Right cardiac atrium (tissue), 5 donors: ENCODE measurements around the gene ZNF792. TPM values are rescaled to one million over a fixed set of nuclear protein-coding genes. Genes with fewer than 3 reads are reported as not detected.
"Not testable (repeated sequence)": the region's sequence is repeated elsewhere in the genome, so short reads cannot be mapped to it uniquely, and the experiment has no call there.

Experiments used
- ATAC-seq, 2 donors: fragments of 200-7000 bp; cut with Tn5 transposase; one replicate each; pipeline versions ENCODE4 v1.8.0 to v1.9.1; 2020; ENCODE audit warnings: moderate library complexity in 2 of 2, mild to moderate bottlenecking in 1 of 2
- DNase-seq, 3 donors: peaks; one replicate each; pipeline ENCODE4 v3.0.0-alpha.2; 2020
- H3K27ac ChIP-seq: one replicate; pipeline ENCODE4 v1.5.1; 2013; ENCODE audit warnings: mild to moderate bottlenecking, low read length, control low read depth, moderate library complexity
- H3K27me3 ChIP-seq: one replicate; pipeline ENCODE4 v1.6.1; 2013; ENCODE audit not compliant: control insufficient read depth, insufficient read depth
- H3K4me1 ChIP-seq: one replicate; pipeline ENCODE4 v1.6.1; 2013; ENCODE audit warnings: low read length; ENCODE audit not compliant: control insufficient read depth, insufficient read depth
- H3K4me3 ChIP-seq: one replicate; pipeline ENCODE4 v1.5.1; 2013; ENCODE audit warnings: low read length, control low read depth
- H3K9me3 ChIP-seq: one replicate; pipeline ENCODE4 v1.6.1; 2013; ENCODE audit warnings: low read length; ENCODE audit not compliant: control insufficient read depth
- WGBS: extraction: QIAGEN DNeasy Blood & Tissue Kit; methylation state at CpG from one replicate; pipeline ENCODE4 v1.1.7; 2013; 5-methylcytosine and 5-hydroxymethylcytosine counted together
- intact Hi-C, 4 donors: fragments of 100-400 bp; cut with DNase I; formaldehyde crosslinking; loops; one replicate each; pipeline versions ENCODE4 v1.11.0 to v1.14.0; 2022 to 2023
- polyA plus RNA-seq: library from polyadenylated mRNA; stranded (reverse); fragments of 200-250 nt; gene quantifications from one replicate; pipeline ENCODE4 v1.2.3, GENCODE V29; 2013
- total RNA-seq, 4 donors: library from RNA; stranded (reverse); fragmentation: NEBNext Ultra II Directional; extraction: Animal tissue kit (Norgen Biotek cat#: 25700); gene quantifications; one replicate each; pipeline ENCODE4 v1.2.1, GENCODE V29; 2021
- donor health status: healthy with polysubstance abuse.
- donor health status: DM: no; HTN: yes; CAD: no.
- donor health status: DM: no; HTN: no; CAD: no.
- donor health status: DM: no; HTN: yes; CAD: no; lungs with severe emphysema.
- donor health status: DM: yes; HTN: yes; CAD: no.

ZNF792 gene
- total and polyA plus RNA-seq, 5 donors = 1.1 to 5.1 (median 3.8) TPM

DNA sequence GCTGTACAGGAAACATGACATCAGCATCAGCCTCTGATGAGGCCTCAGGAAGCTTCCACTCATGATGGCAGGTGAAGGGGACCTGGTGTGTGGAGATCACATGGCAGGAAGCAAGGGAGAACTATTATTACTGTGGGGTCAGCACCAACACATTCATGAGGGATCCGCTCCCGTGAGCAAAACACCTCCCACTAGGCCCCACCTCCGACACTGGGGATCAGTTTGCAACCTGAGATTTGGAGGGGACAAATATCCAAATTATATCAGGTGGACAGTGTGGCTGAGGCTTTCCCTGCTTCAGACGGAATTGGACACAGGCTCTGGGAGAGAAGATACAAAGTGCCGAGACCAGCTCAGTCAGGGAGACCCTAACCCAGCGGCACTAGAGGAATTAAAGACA is 5.7 kb upstream of the ZNF792 start:
- H3K9me3 ChIP-seq = no peaks in the 10 kb centered on the region
- H3K27me3 ChIP-seq = no peaks in the 10 kb centered on the region
- H3K27ac ChIP-seq = no peak overlapping the region
- no peak overlapping the region for H3K4me3 ChIP-seq
- ATAC-seq = no peak
- no peaks in the 10 kb centered on the region for H3K4me1 ChIP-seq
- DNase-seq = no peak
- 92% methylated on average over 6 of the region's 6 CpGs for WGBS
- intact Hi-C loops = loop anchor here in 3 of 4 donors (5.0 kb wide), 2 partner anchors 43 to 123 kb away; no protein-coding TSS in a partner anchor

DNA sequence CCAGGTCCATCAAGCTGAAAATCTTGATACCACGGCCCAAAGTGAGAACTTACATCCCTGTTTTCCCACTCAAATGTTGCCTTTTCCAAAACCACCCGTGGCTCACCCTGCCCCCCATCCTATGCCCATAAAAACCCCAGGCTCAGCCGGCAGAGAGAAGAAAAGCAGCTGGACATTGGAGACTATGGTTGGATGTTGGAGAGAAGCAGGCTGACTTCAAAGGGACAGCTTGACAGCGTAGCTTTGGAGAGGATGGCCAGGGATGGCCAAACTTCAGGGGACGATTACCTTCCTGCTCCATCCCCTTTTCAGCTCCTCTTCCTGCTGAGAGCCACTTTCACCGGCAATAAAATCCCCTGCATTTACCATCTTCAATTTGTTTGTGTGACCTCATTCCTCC is 3.5 kb upstream of the ZNF792 start:
- ATAC-seq = no peak
- H3K27me3 ChIP-seq = no peaks in the 10 kb centered on the region
- H3K4me1 ChIP-seq = peaks cover 3% of the 10 kb centered on the region
- WGBS = 80% methylated on average over 6 of the region's 6 CpGs
- H3K9me3 ChIP-seq = no peaks in the 10 kb centered on the region
- DNase-seq = no peak
- intact Hi-C loops = loop anchor here in 1 of 4 donors (5.0 kb wide), 1 partner anchor 125 kb away; no protein-coding TSS in a partner anchor
- H3K27ac ChIP-seq = no peak overlapping the region
- no peak overlapping the region for H3K4me3 ChIP-seq

DNA sequence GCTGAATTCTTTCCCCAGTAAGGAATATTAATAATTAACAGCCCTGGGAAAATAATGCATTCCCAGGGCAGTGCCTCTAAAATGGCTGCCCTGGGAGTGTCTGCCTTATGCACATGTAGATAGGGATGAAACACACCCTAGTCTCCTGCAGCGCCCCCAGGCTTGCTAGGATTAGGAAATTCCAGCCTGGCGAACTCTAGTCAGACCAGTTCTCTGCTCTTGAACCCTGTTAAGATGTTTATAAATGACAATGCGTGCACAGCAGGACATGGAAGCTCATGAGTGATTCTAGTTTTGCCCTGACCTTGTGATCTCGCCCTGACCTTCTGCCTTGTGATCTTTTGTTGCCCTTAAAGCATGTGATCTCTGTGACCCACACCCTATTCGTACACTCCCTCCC is 1.5 kb upstream of the ZNF792 start:
- DNase-seq, ATAC-seq, H3K9me3 ChIP-seq, H3K27me3 ChIP-seq, H3K4me1 ChIP-seq, H3K4me3 ChIP-seq, H3K27ac ChIP-seq: not testable (repeated sequence)
- 79% methylated on average over 5 of the region's 5 CpGs for WGBS
- intact Hi-C loops = loop anchor here in 1 of 4 donors (5.0 kb wide), 1 partner anchor 127 kb away; no protein-coding TSS in a partner anchor

DNA sequence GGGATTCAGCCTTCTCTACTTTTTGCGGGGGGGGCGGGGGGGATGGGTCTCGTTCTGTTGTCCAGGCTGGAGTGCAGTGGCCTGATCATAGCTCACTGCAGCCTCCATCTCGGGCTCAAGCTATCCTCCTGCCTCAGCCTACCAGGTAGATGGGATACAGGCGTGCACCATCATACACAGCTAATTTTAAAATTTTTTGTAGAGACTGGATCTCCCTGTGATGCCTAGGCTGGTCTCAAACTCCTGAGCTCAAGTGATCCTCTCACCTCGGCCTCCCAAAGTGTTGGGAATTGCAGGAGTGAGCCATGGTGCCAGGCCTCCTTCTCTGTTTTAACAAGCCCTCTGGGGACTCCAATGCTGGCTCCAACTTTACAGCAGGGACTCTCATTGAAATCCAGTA is 569 bp upstream of the ZNF792 start:
- Histone ChIP-seq H3K9me3 (peaks cover 9% of the 10 kb centered on the region), H3K27me3 (no peaks in the 10 kb centered on the region), H3K27ac (no peak overlapping the region), H3K4me3 (no peak overlapping the region), H3K4me1 (peaks cover 7% of the 10 kb centered on the region)
- 57% methylated on average over 6 of the region's 6 CpGs for WGBS
- intact Hi-C loops = no loop called here
- no peak for ATAC-seq
- no peak for DNase-seq

DNA sequence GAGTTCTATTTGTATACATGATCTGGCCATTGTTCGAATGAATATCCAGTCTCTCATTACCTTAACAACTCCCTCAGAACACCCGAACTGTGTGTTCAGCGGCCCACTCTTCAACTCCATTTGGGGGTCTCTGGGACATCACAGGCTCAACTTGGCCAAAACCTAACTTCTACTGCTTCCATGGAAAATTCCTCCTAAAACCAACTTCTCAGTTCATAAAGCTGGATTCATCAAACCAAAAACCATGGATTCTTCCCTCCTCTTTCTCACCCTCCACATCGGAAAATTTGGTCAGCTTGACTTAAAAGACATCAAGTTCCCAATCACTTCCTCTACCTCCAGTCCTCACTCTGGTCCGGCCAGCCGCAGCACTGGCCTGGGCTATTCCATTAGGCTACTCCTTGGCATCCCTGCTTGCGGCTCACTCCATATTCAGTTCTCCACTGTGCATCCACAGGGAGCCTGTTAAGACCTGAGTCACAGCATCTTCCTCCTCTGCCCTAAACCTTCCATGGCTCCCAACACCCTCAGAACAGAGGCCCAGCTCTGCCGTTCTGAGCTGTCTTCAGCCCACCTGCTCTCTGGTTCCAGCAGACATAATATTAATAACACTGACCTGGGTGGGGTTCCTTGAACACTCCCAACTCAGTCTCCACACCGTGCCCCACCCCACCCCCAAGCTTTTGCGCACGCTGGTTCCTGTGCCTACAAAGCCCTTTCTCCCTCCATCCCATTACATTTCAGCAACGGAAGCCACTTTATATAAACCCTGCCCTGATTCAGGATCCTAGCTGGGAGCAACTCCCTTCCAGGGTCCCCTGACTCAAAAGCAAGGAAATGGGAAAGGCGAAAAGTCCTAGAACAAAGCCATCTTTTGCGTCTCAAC is 1.1 kb downstream of the ZNF792 start:
- Histone ChIP-seq H3K4me3 (peak overlapping the region; percentile 87), H3K27ac (peak overlapping the region; percentile 73), H3K4me1 (peaks cover 7% of the 10 kb centered on the region), H3K9me3 (peaks cover 25% of the 10 kb centered on the region), H3K27me3 (no peaks in the 10 kb centered on the region)
- WGBS = 30% methylated on average over 14 of the region's 14 CpGs
- peak in 1 of 3 donors; percentile 59 for DNase-seq
- intact Hi-C loops = no loop called here
- peak; percentile 3 to 50 for ATAC-seq

DNA sequence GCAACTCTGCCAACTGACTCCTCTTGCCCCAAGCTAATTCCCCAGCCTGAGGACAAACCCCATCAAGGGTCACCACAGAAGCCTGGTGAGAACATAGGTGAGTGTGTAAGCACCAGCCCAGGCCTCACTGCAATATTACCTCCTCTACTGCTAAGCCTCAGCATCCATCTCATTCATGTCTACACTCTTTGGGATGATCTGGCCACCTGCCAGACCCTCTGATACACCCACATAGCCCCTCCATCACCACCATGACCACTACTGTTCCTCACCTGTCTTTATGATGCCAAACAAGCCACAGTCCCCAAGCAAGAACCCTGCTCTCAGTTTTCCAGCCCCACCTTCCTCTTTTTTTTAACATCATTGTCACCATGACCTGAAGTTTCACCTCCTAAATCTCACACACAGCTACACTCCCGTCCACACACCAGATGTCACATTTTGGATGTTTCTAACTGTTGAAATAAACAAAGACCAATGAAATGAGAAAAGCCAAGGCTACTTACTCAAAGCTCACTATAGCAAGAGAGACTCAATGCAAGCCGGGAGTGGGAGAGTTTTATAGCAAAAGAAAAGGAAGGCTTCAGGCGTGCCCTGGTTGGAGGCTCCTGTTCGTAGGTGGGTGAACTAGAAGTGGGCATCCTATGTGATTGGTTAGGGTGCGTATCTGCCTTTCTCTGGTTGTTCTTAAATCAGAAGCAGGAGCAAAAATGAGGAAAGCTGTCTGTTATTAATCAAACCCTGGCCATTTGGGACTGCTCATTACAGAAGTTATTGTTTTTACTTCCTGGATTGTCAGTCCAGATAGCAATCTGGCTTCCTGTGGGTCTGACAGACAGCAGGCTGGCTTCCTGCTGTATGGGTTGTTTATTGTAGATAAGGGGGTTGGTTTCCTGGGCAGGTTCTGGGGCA is 2.0 kb downstream of the ZNF792 start:
- ATAC-seq (peak; percentile 9 to 75), DNase-seq (peak in 1 of 3 donors; percentile 17)
- 70% methylated on average over 5 of the region's 5 CpGs for WGBS
- intact Hi-C loops = no loop called here
- H3K27me3 ChIP-seq = no peaks in the 10 kb centered on the region
- peaks cover 33% of the 10 kb centered on the region for H3K9me3 ChIP-seq
- H3K27ac ChIP-seq = peak overlapping the region; percentile 53
- H3K4me3 ChIP-seq = peak overlapping the region; percentile 87
- peaks cover 7% of the 10 kb centered on the region for H3K4me1 ChIP-seq

DNA sequence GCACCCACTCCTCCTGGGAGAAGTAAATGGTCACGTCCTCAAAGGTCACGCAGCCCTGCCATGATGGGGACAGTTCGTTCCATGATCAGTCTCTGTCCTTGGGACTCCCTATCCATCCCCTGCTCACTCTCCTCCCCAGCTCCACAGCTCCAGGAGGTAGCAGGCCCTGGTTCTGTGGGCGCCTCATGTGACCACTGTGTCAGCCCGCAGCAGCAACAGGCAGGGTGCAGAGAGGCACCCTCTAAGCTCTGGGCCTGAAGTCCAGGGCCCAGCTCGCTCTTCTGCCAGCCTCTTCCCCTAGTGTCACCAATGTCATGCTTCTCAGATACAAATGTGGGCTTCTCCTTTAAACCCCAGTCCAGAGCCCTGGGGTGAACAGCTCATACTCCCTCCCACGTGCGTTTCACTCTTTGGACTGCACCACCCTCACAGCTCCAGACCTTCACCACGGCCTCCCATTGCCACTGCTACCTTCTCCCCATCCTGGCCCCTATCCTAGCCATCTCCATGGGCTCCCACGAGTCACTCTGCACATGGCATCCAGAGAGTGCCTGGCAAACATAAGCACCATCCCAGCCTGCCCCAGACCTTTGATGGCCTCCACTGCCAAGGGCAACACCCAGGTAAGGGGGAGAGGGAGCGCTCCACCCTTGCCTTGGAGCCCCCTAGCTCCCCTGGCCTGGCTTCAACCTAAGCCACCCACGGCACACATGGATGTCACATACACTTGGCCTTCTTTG is 2.9 kb downstream of the ZNF792 start:
- intact Hi-C loops = no loop called here
- Histone ChIP-seq H3K9me3 (peaks cover 35% of the 10 kb centered on the region), H3K4me3 (no peak overlapping the region), H3K4me1 (peaks cover 7% of the 10 kb centered on the region), H3K27ac (no peak overlapping the region), H3K27me3 (no peaks in the 10 kb centered on the region)
- ATAC-seq = no peak
- DNase-seq = no peak
- 96% methylated on average over 12 of the region's 12 CpGs for WGBS

DNA sequence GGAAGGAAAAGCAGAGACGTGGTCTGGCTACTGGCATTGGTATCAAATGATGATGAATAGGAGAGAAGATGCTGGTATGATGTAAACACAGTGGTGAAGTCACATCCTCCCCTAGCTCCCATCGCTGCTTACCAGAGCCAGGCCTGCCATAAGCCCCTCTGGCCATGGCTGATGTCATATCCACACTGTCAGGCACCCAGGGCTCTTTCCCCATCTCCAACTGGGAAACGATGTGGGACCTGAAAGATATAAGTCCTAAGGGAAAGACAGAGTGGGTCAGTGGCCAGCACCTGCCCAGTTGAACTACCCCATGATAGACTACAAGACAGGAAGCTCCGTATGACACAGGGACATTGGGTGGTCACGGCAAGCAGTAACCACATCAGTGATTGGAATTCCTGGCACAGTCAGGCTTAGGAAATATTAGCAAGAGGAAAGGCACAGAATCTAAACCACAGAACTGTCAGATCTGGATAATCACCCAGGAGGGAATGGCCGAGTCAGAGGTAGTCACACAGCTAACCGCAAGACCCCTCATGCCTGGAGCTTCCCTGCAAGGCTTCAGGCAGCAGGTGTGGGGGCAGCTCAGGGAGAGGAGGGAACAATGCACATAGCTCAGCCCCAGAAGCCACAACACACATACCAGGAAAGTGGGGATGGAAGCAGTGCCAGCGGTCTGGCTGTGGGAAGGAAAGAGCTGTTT is 3.8 kb downstream of the ZNF792 start:
- Histone ChIP-seq H3K9me3 (peaks cover 35% of the 10 kb centered on the region), H3K4me1 (peaks cover 7% of the 10 kb centered on the region), H3K4me3 (no peak overlapping the region), H3K27ac (no peak overlapping the region), H3K27me3 (no peaks in the 10 kb centered on the region)
- no peak for DNase-seq
- no peak for ATAC-seq
- intact Hi-C loops = no loop called here
- 97% methylated on average over 8 of the region's 8 CpGs for WGBS

DNA sequence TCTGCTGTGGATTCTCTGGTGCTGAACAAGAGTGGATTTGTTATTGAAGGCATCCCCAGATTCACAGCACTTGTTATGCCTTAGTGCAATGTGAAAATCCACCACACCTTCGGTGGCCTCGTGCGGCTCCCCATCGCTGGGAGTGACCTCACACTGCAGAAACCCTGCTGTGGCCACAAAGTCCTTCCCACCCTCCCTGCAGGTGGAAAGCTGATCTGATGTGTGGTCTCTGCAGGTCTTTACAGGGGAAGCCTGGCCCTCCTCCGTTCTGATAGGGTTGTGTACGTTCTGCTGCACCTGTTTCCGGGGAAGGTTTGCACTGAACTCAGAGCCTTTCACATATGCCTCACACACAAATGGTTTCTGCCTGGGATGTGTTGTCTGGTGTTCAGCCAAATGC is 5.0 kb downstream of the ZNF792 start:
- intact Hi-C loops = loop anchor here in 1 of 4 donors (10.0 kb wide), 1 partner anchor 634 kb away; no protein-coding TSS in a partner anchor
- H3K27me3 ChIP-seq = no peaks in the 10 kb centered on the region
- H3K4me1 ChIP-seq = peaks cover 7% of the 10 kb centered on the region
- DNase-seq (no peak), ATAC-seq (no peak)
- H3K27ac ChIP-seq = no peak overlapping the region
- H3K4me3 ChIP-seq = no peak overlapping the region
- peaks cover 35% of the 10 kb centered on the region for H3K9me3 ChIP-seq
- 89% methylated on average over 7 of the region's 7 CpGs for WGBS
